IMR-90 (cell line): ENCODE data around the gene ASTN2.

Source experiments
- CEBPB ChIP-seq: IDR thresholded peaks from 2 replicates; pipeline ENCODE4 v1.6.1; 2012; ENCODE audit warnings: low read depth, low read length, improper control_type of control experiment
- CTCF ChIP-seq: conservative IDR thresholded peaks from 2 replicates; pipeline ENCODE4 v1.5.1; 2012; ENCODE audit warnings: mild to moderate bottlenecking, low read depth, low read length, improper control_type of control experiment
- RFX5 ChIP-seq: IDR thresholded peaks from 2 replicates; pipeline ENCODE4 v1.8.0; 2012; ENCODE audit warnings: low read depth, mild to moderate bottlenecking, low read length, moderate library complexity

DNA sequence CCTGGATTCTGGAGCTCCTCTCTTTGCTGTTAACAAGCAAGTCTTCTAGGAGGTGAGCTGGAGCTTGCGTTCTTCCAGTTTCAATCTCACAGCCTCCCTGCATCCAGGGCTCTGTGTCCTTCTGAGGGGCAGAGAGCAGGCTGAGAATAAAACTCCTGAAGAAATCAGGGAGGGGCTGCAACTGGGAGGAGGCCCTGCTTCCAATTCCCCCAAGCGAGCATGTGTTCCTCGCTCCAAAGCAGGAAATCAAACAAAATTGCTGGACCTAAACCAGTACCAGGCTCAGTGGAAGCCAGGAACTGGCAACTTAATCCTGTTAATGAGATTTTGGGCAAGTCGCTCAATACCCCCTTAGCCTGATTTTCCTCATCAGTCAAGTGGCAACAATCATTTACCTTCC, 181.8 kb downstream of the ASTN2 start:
- TF ChIP-seq CTCF: no peak
- TF ChIP-seq RFX5: no peak
- TF ChIP-seq CEBPB: no peak
